Measurements from ENCODE around the gene FBXW12.
"Not testable (repeated sequence)": the region's sequence is repeated elsewhere in the genome, so short reads cannot be mapped to it uniquely, and the experiment has no call there.

Gene FBXW12

DNA sequence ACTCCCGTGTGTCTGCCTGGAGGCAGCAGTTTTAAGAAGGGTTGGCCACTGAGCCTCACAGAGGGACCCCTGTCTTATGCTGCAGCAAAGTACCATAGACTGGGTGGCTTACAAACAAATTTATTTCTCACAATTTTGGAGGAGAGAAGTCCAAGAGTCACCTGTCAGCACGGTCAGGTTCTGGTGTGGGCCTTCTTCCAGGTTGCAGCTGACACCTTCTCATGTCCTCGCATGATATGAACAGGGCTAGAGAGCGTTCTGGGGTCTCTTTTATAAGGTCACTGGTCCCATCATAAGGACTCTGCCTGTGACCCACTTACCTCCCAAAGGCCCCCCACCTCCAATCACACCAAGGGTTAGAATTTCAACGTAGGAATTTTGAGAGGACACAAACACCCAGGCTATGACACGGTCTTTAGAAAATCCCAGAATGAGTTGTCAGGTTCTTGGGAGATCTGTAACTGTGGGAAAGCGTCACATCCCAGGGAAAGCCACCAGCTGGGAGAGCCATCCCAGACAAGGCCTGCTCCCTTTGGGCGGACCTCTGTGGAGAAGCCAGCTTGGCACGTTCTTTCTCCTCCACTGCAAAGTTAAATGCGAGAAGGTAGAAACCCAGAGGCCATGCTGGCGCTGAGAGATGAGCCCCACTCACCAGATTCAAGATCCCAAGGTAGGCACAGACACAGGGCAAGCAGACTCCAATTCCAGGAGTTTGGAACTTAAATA, at the start of gene FBXW12:
Gene FBXW12 (plus strand): TSS at position 569 of the 726 bp plus-strand sequence. CDS start 549 bp downstream, outside the sequence.
- Histone ChIP-seq H3K36me3 (ENCODE audit: insufficient read depth, insufficient read length, low read length) (no peaks in the 10 kb centered on the region), H3K4me3 (ENCODE audit: insufficient read length, low read depth) (no peak within 1 kb of the TSS), H3K9ac (ENCODE audit: insufficient read length, low read depth) (no peak within 1 kb of the TSS), H3K4me1 (ENCODE audit: insufficient read depth, insufficient read length) (peaks cover 8% of the 10 kb centered on the region), H3K9me3 (ENCODE audit: insufficient read depth, low read length) (no peaks in the 10 kb centered on the region), H3K27me3 (ENCODE audit: insufficient read depth, insufficient read length) (no peaks in the 10 kb centered on the region)
- TF ChIP-seq YY1 (IDR thresholded peaks at IDR 0.05; ENCODE audit: insufficient read depth, insufficient read length) (no peak), ZNF274 (IDR thresholded peaks at IDR 0.05; ENCODE audit: low read depth, low read length) (no peak), SUZ12 (IDR thresholded peaks at IDR 0.05; ENCODE audit: extremely low read depth, insufficient read depth, insufficient read length) (no peak)
- no peak for DNase-seq (ENCODE audit: low read depth, low spot score)

DNA sequence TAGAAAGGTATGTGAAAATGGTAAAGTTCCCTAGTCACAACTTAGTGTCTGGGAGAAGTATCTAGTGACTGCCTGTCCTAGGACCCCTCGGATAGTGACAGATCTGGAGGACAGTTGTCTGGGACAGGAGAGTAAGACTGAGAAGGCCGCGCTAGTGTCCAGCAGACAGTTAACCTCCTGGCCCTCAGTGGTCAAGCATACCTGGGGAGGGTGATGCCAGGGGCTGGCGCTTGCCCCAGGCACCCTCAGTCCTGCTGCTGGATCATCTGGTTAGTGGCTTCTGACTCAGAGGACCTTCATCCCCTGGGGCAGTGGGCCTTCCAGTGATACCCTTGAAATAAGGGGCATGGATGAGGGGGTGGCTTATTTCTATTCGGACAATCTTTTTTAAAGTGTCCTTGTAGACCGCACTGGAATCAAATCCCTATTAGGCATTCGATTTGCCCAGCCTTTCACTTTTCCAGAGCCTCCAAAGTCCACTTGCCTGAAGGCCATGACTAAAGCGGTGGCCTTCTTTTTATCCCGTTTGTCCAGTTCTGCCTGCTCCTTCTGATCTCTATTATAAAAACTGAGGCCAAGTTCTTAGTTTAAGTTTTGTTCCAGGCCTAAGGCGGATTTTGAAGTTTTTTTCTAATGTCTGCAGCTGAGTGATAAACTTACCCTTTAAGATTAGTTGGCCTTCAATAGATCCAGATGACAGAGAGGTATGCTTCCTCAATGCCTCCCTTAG, 40.1 kb upstream of the FBXW12 start:
- not testable (repeated sequence) for H3K27me3 ChIP-seq (ENCODE audit: insufficient read depth, insufficient read length); H3K36me3 ChIP-seq (ENCODE audit: insufficient read depth, insufficient read length, low read length); H3K4me3 ChIP-seq (ENCODE audit: insufficient read length, low read depth); DNase-seq (ENCODE audit: low read depth, low spot score); H3K9me3 ChIP-seq (ENCODE audit: insufficient read depth, low read length); H3K4me1 ChIP-seq (ENCODE audit: insufficient read depth, insufficient read length); H3K9ac ChIP-seq (ENCODE audit: insufficient read length, low read depth)

DNA sequence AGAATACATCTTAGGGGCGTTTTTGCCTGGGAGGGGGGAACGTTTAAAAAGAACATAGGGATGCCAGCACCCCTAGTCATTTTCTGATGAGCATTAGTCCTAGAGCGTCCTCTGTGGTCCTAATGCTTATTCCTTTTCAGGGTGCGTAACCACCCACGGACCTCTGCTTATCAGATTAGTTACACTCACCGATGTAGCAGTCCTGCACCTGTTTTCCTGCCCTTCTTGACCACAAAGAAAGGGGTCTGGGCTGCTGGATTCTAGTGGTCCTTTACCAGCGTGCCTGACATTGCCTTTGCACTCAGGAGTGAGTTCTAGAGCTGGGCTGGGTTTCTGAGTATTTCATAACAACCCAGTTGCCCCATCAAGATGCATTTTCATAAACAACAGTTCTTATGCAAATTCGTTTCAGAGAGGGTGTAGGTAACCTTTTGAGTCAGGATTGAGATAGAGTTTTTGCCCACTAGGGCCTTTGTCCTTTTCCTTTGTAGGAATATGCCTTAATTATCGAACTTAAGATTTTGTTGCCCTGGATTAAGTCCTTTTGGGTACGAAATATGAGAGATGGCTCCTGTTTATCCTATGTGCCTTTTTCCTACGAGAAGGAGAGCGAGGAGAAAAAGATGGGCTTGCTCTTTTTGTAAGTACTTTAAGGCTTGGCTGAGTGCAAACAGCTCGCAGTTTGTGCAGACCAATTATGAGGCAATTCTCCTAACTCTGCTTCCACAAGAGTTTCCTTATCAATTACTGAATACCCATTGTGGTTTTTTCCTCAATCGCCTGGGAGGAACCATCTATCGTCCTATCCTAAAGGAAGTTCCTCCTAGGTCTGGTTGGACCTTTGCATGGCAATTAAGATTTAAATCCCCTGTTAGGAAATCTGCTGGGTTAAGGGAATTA, 38.4 kb upstream of the FBXW12 start, which contains the start of gene SPINK8:
Gene SPINK8 (minus strand): TSS at position 316 of the 900 bp plus-strand sequence. CDS start 5,320 bp downstream, outside the sequence.
- H3K27me3 ChIP-seq (ENCODE audit: insufficient read depth, insufficient read length); H3K4me3 ChIP-seq (ENCODE audit: insufficient read length, low read depth); H3K36me3 ChIP-seq (ENCODE audit: insufficient read depth, insufficient read length, low read length); H3K9me3 ChIP-seq (ENCODE audit: insufficient read depth, low read length); DNase-seq (ENCODE audit: low read depth, low spot score); H3K4me1 ChIP-seq (ENCODE audit: insufficient read depth, insufficient read length); H3K9ac ChIP-seq (ENCODE audit: insufficient read length, low read depth): not testable (repeated sequence)

- Histone ChIP-seq H3K9ac (ENCODE audit: insufficient read length, low read depth) (no peak overlapping the region), H3K36me3 (ENCODE audit: insufficient read depth, insufficient read length, low read length) (no peaks in the 10 kb centered on the region), H3K9me3 (ENCODE audit: insufficient read depth, low read length) (no peaks in the 10 kb centered on the region), H3K4me3 (ENCODE audit: insufficient read length, low read depth) (no peak overlapping the region), H3K4me1 (ENCODE audit: insufficient read depth, insufficient read length) (no peaks in the 10 kb centered on the region), H3K27me3 (ENCODE audit: insufficient read depth, insufficient read length) (no peaks in the 10 kb centered on the region)
- DNase-seq (ENCODE audit: low read depth, low spot score) = no peak
- TF ChIP-seq SUZ12 (IDR thresholded peaks at IDR 0.05; ENCODE audit: extremely low read depth, insufficient read depth, insufficient read length) (no peak), YY1 (IDR thresholded peaks at IDR 0.05; ENCODE audit: insufficient read depth, insufficient read length) (no peak), ZNF274 (IDR thresholded peaks at IDR 0.05; ENCODE audit: low read depth, low read length) (no peak)
Observed at GRCh38 chr3:48334605-48335004, 37.4 kb upstream of the FBXW12 start.

- not testable (repeated sequence) for H3K4me1 ChIP-seq (ENCODE audit: insufficient read depth, insufficient read length); H3K27me3 ChIP-seq (ENCODE audit: insufficient read depth, insufficient read length); DNase-seq (ENCODE audit: low read depth, low spot score); H3K9ac ChIP-seq (ENCODE audit: insufficient read length, low read depth); H3K36me3 ChIP-seq (ENCODE audit: insufficient read depth, insufficient read length, low read length); H3K4me3 ChIP-seq (ENCODE audit: insufficient read length, low read depth); H3K9me3 ChIP-seq (ENCODE audit: insufficient read depth, low read length)
Observed at GRCh38 chr3:48335286-48335685, 36.7 kb upstream of the FBXW12 start.

DNA sequence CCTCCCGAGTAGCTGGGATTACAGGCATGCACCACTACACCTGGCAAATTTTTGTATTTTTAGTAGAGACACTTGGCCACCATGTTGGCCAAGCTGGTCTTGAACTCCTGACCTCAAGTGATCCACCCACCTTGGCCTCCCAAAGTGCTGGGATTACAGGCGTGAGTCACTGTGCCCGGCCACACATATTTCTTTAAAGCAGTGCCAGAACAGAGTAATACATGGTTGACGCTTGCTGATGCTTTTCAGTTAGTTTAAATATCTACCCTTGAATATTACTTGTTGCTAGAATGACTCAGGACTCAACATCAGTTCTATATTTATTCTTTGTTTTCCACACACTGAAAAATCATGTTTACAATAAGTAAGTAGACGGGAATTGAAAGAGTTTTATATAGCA, 34.5 kb upstream of the FBXW12 start:
- not testable (repeated sequence) for H3K27me3 ChIP-seq (ENCODE audit: insufficient read depth, insufficient read length); H3K4me1 ChIP-seq (ENCODE audit: insufficient read depth, insufficient read length); DNase-seq (ENCODE audit: low read depth, low spot score)

GRCh38 chr3:48338635-48339034, 33.4 kb upstream of the FBXW12 start:
- Histone ChIP-seq H3K4me3 (ENCODE audit: insufficient read length, low read depth) (no peak overlapping the region), H3K36me3 (ENCODE audit: insufficient read depth, insufficient read length, low read length) (no peaks in the 10 kb centered on the region), H3K9me3 (ENCODE audit: insufficient read depth, low read length) (no peaks in the 10 kb centered on the region), H3K4me1 (ENCODE audit: insufficient read depth, insufficient read length) (no peaks in the 10 kb centered on the region), H3K27me3 (ENCODE audit: insufficient read depth, insufficient read length) (no peaks in the 10 kb centered on the region), H3K9ac (ENCODE audit: insufficient read length, low read depth) (no peak overlapping the region)
- no peak for DNase-seq (ENCODE audit: low read depth, low spot score)
- TF ChIP-seq SUZ12 (IDR thresholded peaks at IDR 0.05; ENCODE audit: extremely low read depth, insufficient read depth, insufficient read length) (no peak), YY1 (IDR thresholded peaks at IDR 0.05; ENCODE audit: insufficient read depth, insufficient read length) (no peak), ZNF274 (IDR thresholded peaks at IDR 0.05; ENCODE audit: low read depth, low read length) (no peak)

More for the DNA sequence above, 34.5 kb upstream of the FBXW12 start:
- H3K9ac ChIP-seq (ENCODE audit: insufficient read length, low read depth); H3K36me3 ChIP-seq (ENCODE audit: insufficient read depth, insufficient read length, low read length); H3K4me3 ChIP-seq (ENCODE audit: insufficient read length, low read depth); H3K9me3 ChIP-seq (ENCODE audit: insufficient read depth, low read length): not testable (repeated sequence)
